T-helper 2 cell (primary cell): ENCODE results near the gene DNAJC11.
A peak's percentile ranks its signal among the peaks of the same experiment; 100 is the strongest.

Experiments used
- DNase-seq, 5 experiments: peaks; one replicate each; pipeline versions ENCODE4 v3.0.0 to v3.0.0-alpha.2; 2012 to 2022

DNAJC11 gene

GRCh38 chr1:6599141-6599975 lies 102.3 kb downstream of the DNAJC11 start:
- DNase-seq: peak in 4 of 5 experiments; percentile 28 to 85 (median 42)

- DNase-seq: no peak
Observed at GRCh38 chr1:6597777-6598131, 103.9 kb downstream of the DNAJC11 start.

GRCh38 chr1:6596886-6597776 lies 104.5 kb downstream of the DNAJC11 start:
- DNase-seq: no peak

GRCh38 chr1:6596351-6596750 lies 105.3 kb downstream of the DNAJC11 start:
- no peak for DNase-seq

GRCh38 chr1:6594977-6595740 lies 106.5 kb downstream of the DNAJC11 start:
- DNase-seq: no peak

- no peak for DNase-seq
Observed at GRCh38 chr1:6593810-6594209, 107.8 kb downstream of the DNAJC11 start.

- DNase-seq: no peak
Observed at GRCh38 chr1:6592865-6593593, 108.6 kb downstream of the DNAJC11 start.

- DNase-seq: no peak
Observed at GRCh38 chr1:6592441-6592840, 109.2 kb downstream of the DNAJC11 start.

GRCh38 chr1:6591644-6592043 lies 110.0 kb downstream of the DNAJC11 start:
- DNase-seq: no peak

- DNase-seq: no peak
Observed at GRCh38 chr1:6591222-6591621, 110.4 kb downstream of the DNAJC11 start.

- DNase-seq: no peak
Observed at GRCh38 chr1:6590046-6590445, 111.6 kb downstream of the DNAJC11 start.

- DNase-seq: no peak
Observed at GRCh38 chr1:6588893-6589520, 112.6 kb downstream of the DNAJC11 start.

- no peak for DNase-seq
Observed at GRCh38 chr1:6588128-6588892, 113.3 kb downstream of the DNAJC11 start.

- DNase-seq: no peak
Observed at GRCh38 chr1:6587261-6588005, 114.2 kb downstream of the DNAJC11 start.

GRCh38 chr1:6586404-6586816 lies 115.2 kb downstream of the DNAJC11 start:
- no peak for DNase-seq

GRCh38 chr1:6585841-6586240 lies 115.8 kb downstream of the DNAJC11 start:
- no peak for DNase-seq

GRCh38 chr1:6585081-6585722 lies 116.4 kb downstream of the DNAJC11 start:
- DNase-seq: no peak
